ENCODE data around the gene PKP3. TPM values are rescaled to one million over a fixed set of nuclear protein-coding genes. Genes with fewer than 3 reads are reported as not detected.

Gene PKP3
- total RNA-seq, 4 donors from 2014 or later = 4.6 to 16.2 (median 13.5) TPM

DNA sequence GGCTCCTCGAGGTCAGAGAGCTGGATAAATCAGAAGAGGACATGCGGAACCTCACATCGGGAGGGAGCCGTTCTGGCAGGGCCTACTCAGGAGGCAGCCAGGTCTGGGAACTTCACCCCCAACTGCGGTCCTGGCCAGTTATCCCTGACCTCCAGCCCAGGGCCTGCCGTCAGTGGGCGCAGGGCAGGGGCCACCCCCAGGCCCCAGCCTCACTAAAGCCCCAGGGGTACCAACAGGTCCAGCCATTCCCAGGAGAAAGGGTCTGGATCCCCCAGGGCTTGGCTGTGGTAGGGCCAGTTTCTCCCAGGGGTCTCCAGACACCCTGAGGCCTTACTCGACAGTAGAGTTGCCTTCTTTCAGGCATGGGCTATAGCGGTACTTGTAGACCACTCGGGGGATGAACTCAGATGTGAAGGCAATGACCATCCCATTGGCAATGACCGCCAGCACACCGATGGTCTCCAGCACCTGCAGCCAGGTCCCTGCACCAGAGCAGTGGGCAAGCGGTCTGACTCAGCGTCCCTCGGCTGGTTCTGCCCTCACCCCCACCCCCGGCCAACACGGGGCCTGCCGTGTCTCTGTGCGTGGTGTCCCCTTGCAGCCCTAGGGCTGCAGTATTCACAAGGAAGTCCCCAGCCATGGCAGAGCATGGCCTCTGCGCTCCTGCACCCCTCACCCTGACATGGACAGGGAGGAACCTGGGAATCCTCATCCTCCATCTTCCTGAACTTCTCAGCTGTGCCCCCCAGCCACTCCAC, 25.4 kb downstream of the PKP3 start:
- Histone ChIP-seq H3K4me3 (no peak overlapping the region), H3K9me3 (peaks cover 0 to under 1% (median 0%) of the 10 kb centered on the region in 4 donors), H3K27me3 (peaks cover 0 to 73% of the 10 kb centered on the region in 2 donors), H3K4me1 (peaks cover 0 to 20% (median 6%) of the 10 kb centered on the region in 4 donors), H3K36me3 (no peaks in the 10 kb centered on the region), H3K27ac (no peak overlapping the region)
- no peak for DNase-seq (ENCODE audit: low spot score in 2 of 2)
- TF ChIP-seq EP300 (IDR thresholded peaks at IDR 0.05) (no peak), POLR2A (IDR thresholded peaks at IDR 0.05) (no peak), CTCF (IDR thresholded peaks at IDR 0.05) (no peak)
- WGBS, 2 donors = 80 to 89% methylated on average over 15 to 20 of the region's 20 CpGs

DNA sequence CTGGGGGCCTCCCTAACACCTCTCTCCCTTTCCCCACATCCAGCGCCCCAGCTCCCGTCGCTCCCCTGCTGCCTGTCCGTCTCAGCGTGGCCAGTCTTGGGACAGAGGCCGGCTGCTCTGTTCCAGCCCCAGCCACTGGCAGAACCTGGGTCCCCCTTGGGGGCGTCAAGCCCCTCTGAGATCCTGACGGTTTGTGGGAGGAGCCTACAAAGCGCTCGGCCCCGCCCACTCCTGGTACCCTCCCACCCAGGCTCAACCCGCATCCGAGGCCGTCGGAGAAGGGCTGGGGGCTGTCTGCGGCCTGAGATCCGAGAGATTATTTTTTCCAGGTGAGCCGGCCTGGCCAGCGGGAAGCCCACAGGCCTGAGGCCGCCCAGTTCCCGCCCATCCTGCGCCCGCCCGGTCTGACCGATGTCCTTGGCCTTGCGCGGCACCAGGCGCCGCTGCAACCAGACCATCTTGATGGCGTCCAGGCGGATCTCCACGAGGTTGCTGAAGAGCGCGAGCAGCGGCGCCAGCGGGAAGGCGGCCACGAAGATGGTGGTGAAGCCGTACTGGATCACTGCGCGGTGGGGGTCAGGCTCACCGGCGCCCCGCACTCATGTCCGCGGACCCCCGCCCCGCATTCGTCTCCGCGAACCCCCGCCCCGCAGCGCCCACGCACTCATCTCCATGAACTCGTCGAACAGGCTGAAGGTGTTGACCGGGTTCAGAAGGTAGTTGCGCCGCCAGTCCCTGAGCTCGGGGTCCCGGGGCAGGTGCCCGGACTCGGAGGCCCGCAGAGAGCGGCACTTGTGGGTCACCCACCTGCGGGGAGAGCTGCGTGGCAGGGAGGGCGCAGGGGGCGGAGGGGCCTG, 26.3 kb downstream of the PKP3 start:
- DNase-seq (ENCODE audit: low spot score in 2 of 2) = no peak

GRCh38 chr11:420911-421321, 26.9 kb downstream of the PKP3 start:
- H3K9me3 ChIP-seq = peaks cover 0 to 8% (median 0%) of the 10 kb centered on the region in 4 donors
- WGBS, 2 donors = 87 to 92% methylated on average over 21 of the region's 21 CpGs

More for the DNA sequence above, 26.3 kb downstream of the PKP3 start:
- Histone ChIP-seq H3K9me3 (peaks cover 0 to 8% (median 0%) of the 10 kb centered on the region in 4 donors), H3K27ac (no peak overlapping the region), H3K4me1 (peaks cover 0 to 18% (median 4%) of the 10 kb centered on the region in 4 donors), H3K27me3 (peaks cover 0 to 75% of the 10 kb centered on the region in 2 donors), H3K4me3 (no peak overlapping the region), H3K36me3 (no peaks in the 10 kb centered on the region)
- 64 to 76% methylated on average over 66 to 71 of the region's 71 CpGs for WGBS, 2 donors
- no peak for TF ChIP-seq POLR2A (IDR thresholded peaks at IDR 0.05)
- no peak for TF ChIP-seq EP300 (IDR thresholded peaks at IDR 0.05)
- TF ChIP-seq CTCF (IDR thresholded peaks at IDR 0.05) = no peak

GRCh38 chr11:422249-422656, 28.2 kb downstream of the PKP3 start:
- Histone ChIP-seq H3K36me3 (no peaks in the 10 kb centered on the region), H3K27me3 (peaks cover 0 to 75% of the 10 kb centered on the region in 2 donors), H3K9me3 (peaks cover 0 to 8% (median 0%) of the 10 kb centered on the region in 4 donors), H3K4me1 (no peaks in the 10 kb centered on the region), H3K27ac (no peak overlapping the region), H3K4me3 (no peak overlapping the region)
- DNase-seq (ENCODE audit: low spot score in 2 of 2) = no peak
- no peak for TF ChIP-seq POLR2A (IDR thresholded peaks at IDR 0.05)
- no peak for TF ChIP-seq CTCF (IDR thresholded peaks at IDR 0.05)
- TF ChIP-seq EP300 (IDR thresholded peaks at IDR 0.05) = no peak
- WGBS, 2 donors = 72 to 75% methylated on average over 10 of the region's 10 CpGs

More at GRCh38 chr11:420911-421321, 26.9 kb downstream of the PKP3 start:
- TF ChIP-seq CTCF (IDR thresholded peaks at IDR 0.05) (no peak), EP300 (IDR thresholded peaks at IDR 0.05) (no peak)
- no peak for DNase-seq (ENCODE audit: low spot score in 2 of 2)
- no peak overlapping the region for H3K4me3 ChIP-seq
- H3K36me3 ChIP-seq = no peaks in the 10 kb centered on the region
- H3K4me1 ChIP-seq = peaks cover 0 to 13% (median 2%) of the 10 kb centered on the region in 4 donors
- peaks cover 0 to 75% of the 10 kb centered on the region in 2 donors for H3K27me3 ChIP-seq
- H3K27ac ChIP-seq = no peak overlapping the region
